T-helper 1 cell (primary cell): ENCODE measurements around the gene USH1C.

Experiments used
- DNase-seq, 5 donors: peaks; one replicate each; pipeline ENCODE4 v3.0.0-alpha.2; 2012 to 2020

The USH1C gene

DNA sequence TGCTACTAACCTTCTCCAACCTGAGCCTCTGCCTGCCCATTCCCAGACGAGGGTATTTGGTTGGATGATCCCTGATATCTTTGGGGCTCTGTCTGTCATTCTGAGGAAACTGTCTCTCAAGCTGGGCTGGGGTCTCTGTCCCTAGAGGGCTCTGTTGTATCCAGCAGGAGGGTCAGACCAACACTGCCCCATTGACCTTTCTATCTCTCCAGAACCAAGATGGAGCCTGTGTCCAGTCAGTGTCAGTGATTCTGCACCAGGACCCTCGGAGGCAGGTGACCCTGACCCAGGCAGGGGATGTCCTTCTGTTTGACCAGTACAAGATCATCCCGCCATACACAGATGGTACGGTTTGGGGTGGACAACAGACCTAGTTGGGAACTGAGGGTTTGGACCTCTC lies 24.7 kb upstream of the USH1C start:
- DNase-seq: no peak

DNA sequence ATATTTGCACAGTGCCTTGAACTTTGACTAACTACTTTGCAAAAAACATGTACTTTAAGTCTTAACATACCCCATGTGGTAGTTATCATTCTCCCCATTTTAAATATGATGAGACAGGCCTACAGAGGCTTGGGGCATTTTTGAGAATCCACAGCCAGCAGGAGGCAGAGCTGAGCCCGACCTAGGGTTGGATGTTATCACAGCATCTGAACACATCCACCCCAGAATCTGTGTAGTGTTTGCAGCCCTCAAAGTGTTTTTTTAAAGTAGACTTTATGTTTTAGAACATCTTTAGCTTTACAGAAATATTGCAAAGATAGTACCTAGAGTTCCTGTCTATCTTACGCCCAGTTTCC lies 20.4 kb upstream of the USH1C start:
- no peak for DNase-seq

DNA sequence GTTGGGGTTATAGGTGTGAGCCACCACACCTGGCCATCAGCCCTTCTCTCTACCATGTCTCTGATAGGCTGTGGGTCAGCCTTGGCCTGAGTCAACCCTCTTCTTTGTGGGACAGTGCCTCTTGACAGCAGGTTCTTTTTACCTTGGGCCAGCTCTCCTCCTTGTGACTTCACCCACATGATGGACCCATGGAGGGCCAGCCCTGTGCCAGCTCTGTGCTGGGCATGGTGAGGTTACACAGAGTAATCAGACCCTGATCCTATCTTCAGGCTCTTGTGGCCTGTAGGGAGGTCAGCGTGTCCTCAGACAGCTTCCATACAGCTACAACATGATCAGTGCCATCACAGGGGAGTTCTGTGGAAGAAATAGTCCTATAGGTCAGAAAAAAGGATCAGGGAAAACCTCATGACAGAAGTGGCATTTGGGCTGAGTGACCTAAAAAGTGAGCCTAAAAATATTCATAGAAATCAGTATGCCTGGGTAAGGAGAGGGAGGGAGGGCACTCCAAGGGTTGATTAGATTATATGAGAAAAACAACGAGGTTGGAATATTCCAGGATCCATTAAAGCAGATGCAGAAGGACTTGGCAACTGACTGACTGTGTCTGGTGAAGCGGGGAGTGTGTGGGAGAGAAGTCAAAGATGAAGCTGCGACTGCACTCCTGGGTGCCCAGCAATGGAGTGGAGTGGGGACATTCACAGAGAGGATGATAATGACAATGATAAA lies 19.9 kb upstream of the USH1C start:
- no peak for DNase-seq

DNA sequence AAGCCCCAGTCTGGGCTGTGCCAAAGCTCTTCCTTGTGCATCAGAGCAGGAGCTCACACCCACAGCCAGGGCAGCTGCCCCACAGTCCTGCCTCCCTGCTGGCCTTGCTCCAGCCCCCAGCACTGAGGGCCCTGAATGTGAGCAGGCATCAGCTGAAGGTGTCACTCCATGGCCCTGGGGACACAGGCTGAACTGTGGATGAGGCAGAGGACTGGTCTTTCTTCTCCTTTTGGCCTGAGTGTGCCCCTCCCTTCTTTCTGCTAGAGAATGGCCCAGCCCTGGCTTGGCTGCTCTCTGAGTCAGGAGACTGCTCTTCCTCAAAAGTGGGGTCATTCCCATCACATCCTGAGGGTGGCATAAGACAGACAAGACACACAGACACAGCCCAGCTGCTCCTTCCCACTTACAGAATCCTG lies 19.0 kb upstream of the USH1C start:
- no peak for DNase-seq

DNA sequence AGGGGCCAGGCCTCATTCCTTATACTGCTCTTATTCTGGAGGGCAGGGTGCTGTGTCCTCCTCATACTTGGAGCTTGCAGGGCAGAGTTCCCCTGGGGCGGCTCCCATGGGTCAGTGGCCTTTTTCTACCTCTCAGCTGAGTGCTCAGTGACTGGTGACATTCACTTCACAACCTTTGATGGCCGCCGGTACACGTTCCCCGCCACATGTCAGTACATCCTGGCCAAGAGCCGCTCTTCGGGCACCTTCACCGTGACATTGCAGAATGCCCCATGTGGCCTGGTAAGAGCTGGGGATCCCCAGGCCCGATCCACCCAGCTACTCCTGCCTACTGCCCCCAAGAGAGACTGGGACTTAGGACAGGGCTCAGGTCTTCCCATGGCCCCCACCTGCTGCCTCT lies 17.3 kb upstream of the USH1C start:
- no peak for DNase-seq

DNA sequence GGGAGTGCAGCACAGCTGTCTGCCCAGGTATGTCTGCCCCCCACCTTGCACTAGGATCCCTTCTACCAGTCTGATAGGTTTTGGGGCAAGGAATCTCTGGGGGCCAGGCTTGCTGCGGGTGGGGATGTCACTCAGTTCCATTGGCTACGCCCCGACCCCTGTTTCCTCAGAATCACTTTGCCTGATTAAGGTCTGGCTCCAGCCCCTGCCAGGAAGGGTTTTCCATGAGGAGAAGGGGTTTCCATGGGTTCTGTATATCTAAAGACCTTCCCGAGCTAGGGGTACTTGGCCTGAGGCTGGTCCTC lies 16.8 kb upstream of the USH1C start:
- no peak for DNase-seq

DNA sequence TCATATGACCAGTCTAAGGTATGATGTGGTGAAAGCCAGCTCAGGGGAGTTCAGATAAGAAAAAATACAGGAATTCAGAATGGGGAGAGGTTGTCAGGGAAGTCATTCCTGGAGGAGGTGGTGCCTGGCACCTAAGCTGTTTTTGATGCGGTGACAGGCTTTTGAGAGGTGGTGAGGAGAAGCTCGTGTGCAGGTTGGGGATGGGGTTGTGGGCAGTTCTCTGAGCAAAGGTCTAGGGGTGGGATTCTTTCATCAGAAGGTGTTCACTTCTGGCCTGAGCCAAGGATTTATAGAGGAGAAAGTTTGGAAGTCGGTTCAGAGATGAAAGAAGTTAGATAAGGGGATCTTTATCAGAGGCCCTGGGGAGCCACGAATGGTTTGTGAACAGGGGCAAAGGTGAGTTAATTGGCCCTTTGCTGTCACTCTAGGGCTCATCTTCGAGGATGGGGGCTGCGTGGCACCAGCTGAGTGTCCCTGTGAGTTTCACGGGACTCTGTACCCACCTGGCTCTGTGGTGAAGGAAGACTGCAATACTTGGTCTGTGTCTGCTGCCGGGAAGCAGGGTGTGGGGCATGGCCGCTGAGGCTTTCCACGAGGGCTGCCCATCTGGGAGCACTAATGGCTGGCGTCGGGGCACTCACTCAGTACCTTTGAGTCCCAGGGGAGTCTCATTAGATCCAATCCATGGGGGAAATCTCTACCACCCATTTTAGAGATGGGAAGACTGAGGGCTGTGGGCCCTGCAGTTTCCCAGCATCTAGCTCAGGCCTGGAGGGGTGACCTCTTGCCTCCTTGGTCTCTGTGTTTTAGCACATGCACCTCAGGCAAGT lies 16.3 kb upstream of the USH1C start:
- no peak for DNase-seq

DNA sequence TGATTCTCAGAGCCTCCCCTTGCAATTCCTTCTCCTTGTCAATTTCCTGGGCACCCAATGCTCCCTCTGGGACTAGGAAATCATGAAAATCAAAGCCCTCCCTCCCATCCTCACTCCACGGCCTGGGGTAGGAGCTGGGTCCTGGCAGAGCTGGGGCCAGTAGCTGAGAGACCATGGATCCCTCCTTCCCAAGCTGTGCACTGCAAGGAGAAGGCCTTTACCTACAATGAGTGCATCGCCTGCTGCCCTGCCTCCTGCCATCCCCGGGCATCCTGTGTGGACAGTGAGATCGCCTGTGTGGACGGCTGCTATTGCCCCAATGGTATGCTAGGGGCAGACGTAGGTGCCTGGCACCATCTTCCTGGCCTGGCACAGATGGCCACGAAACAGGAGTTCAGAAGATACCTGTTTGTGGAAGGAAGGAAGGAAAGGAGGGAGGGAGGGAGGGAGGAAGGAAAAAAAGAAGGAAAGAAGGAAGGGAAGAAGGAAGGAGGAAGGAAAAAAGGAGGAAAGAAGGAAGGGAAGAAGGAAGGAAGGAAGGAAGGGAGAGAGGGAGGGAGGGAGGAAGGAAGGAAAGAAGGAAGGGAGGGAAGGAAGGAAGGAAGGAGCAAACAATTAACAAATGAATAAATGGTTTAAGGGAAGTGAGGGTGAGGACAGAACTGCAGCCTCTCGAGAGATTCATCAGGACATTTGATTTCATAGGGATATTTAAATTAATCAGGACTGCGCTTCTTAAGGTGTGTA lies 15.3 kb upstream of the USH1C start:
- DNase-seq: no peak

DNA sequence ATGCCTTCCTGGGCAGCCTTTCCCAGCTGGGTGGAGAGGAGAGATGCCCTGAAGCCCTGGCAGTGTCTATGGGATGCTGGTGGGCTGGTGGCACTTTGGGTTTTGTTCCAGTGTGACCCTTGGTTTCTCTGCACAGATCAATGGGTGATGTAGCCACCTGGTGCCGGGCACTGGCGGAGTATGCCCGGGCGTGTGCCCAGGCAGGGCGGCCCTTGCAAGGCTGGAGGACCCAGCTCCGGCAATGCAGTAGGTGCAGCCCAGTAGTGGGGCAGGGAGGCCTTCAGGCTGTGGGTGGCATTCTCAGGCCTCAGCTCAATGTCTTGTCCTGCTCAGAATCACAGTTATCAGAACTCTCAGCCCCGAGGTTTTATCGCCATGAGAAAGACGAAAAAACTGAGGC lies 14.7 kb upstream of the USH1C start:
- no peak for DNase-seq

DNA sequence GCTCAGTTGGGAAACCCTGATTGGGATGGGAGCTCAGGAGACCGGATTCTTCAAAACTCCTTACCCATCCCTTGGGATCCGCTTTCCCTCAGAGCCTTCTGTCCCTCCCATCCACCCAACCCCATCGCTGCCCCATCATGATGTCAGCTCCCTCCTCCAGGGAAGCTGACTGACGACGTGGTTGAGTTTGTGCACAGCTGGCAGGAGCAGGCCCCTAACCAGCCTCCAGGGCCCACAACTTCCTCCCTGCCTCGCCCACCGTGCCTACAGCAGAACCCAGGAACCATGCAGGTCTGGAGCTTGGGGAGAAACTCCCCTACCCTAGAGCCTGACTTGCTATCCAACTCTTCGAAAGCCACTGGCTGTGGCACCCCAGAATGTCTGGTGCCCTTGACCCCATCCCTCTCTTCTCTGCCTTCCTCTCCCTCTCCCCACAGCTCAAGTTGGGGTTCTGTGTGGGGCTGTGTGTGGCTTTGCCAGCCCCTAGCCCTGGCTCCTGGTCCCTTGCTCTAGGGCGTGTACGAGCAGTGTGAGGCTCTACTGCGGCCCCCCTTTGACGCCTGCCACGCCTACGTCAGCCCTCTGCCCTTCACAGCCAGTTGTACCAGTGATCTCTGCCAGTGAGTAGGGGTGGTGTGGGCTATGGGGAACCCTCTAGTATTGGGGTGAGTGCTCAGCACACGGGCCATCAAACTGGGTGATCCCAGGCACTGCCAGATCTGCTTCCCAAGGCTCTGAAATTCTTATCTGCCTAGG lies 14.0 kb upstream of the USH1C start:
- DNase-seq: no peak

DNA sequence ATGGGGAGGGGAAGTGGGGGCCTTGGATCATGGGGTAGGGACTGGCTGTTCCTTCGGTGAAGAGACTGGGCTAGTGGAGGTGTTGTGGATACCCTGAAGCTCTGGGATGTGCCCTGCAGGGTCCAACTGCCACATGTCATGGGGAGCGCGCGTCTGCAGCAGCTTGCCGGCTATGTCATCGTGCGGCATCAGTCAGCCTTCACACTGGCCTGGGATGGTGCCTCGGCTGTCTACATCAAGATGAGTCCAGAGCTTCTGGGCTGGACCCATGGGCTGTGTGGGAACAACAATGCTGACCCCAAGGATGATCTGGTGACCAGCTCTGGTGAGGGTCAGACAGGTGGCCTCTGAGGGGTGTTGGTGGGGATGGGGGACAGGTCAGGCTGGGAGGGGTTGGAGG lies 12.8 kb upstream of the USH1C start:
- DNase-seq: no peak

DNA sequence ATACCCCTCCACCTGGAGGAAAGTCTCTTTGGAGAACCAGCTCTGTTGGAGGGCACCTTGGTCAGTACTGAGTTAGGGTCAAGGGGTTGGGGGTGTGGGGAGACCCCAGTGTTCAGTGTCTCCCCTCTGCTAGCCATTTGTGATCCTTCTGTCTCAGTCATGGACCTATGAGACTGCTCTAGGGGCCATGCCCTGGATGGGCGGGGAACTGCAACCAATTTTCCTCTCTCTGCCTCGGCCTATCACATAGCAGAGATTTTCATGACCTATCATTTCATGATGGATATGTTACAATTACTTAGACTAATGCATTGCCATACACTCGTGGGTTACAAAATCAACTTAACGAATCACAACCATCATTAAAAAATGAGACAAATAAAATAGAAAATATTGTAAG lies 10.3 kb upstream of the USH1C start:
- DNase-seq: no peak

DNA sequence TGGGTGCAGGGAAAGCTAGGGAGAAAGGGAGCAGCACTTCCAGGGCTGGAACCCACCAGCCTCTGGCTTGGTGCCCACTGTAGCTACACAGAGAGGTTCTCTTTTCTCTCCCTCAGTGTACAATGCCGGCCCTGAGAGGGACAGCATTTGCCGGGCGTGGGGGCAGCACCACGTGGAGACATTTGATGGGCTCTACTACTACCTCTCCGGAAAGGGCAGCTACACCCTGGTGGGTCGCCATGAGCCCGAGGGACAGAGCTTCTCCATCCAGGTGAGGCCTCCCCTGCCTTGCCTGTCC lies 9.0 kb upstream of the USH1C start:
- DNase-seq: no peak

DNA sequence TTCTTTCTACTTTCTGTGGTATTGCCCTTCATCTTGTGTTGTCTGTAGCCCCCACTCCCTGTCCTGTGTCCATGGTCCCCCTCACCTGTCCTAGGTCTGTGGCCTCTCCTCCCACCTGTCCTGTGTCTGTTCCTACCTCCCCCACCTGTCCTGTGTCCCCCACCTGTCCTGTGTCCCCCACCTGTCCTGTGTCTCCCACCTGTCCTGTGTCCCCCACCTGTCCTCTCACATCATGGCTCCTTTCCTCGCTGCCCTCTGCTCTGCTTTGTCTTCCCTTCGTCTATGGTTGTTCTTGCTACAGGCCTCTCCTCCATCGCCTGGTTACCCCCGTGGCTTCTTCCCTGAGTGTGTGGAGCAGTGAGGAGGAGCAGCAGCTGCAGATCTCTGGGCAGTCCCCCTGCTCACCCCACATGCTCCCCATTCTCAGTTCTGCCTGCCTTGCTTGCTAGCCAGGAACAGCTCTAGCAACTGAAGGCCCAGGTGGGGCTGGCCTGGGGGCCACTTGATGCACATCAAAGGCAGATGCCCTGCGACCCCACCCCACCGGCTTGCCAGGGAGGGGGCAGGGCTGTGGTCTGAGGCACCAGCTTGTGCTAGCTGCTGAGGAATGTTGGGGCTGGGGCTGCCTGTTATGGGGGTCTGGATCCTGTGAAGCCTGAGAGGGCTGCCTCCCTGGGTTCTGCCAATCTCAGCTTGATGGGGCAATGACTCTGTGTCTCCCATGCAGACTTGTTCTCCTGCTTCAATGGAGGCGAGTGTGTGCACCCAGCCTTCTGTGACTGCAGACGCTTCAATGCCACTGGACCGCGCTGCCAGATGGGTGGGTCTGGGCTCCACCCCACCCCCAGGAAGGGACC lies 8.4 kb upstream of the USH1C start:
- DNase-seq: no peak

DNA sequence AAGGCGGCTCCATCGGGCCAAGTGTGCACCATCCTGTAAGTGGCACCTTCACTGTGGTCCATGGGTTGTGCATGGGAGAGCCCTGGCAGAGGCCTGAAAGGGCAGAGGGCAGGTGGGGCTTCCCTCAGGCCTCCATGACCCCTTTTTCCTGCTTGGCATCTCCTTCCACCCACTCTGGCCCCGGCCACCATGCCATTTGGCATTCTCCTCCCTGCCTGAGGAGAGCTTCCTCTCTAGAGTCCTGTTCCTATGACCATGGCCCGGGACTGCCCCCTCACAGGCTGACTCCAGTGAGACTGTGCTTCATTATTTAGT lies 7.8 kb upstream of the USH1C start:
- no peak for DNase-seq

DNA sequence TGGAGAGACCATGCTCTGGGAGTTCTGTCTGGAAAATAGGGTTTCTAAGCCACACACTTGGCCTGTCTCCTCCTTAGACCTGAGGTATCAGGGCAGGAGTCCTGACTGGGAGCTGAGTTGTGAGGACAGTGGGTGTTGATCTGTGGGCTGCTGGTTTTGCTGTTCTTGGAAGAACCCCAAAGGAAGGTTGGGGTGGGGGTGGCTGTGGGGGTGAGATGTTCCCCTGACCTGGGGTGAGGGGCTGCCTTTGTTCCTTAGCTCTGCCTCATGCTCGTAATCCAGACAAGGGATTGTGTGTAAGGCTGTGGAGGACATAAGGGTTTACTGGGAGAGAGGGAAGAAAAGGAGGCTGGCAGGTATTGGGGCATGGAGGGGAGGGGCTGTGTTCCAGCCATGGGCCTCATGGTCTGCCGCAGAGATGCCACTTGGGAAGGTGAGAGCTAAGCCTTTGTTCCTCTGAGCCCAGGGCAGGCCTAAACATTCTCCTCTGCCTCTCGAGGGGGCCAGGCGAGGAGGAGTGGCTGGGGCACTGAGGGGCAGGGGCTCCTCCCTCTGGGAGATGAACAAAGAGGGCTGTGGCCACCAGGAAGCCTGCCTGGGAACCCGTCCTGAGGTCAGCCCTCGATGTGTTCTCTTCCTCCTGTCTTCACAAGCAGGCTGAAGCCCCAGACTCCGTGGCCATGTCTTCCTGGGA lies 7.3 kb upstream of the USH1C start:
- DNase-seq: no peak

DNA sequence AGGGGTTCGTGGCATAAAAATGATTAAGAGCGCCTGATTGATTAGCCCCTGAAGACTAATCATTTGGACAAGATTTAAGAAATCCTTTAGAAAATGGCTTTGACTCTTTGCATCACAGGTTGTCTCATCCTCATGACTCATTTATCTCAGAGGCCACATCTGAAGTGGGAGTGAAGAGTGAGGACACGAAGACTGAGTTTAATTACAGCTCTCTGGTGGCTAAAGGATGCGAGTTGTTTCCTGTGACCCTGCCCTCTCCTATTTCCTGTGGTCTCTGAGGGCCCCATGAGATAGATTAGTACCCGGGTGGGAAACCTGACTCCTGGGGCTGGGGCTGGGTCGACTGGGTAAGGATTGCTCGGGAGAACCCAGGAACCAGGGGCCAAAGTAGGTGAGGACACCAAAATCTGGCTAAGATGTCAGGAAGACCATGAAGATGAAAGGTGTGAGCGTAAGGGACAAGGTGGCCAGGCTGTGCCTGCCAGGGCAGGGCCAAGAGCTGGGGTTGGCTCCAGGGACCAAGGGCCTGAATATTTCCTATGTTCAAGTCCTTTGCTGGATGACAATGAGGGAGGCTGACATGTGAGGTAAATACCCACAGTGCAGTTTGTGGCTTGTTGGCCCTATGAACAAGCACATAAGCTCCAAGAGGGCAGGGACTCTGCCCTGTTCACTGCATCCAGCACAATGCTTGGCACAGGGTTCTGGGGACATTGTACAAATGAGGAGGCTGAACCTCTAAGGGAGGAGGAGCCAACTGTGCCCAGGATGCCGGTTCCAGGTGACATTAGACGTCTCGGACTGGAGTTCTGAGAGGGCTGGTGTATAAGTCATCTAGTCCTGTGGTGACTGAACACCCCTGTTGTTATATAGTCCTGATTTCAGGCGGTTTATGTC lies 6.5 kb upstream of the USH1C start:
- no peak for DNase-seq

DNA sequence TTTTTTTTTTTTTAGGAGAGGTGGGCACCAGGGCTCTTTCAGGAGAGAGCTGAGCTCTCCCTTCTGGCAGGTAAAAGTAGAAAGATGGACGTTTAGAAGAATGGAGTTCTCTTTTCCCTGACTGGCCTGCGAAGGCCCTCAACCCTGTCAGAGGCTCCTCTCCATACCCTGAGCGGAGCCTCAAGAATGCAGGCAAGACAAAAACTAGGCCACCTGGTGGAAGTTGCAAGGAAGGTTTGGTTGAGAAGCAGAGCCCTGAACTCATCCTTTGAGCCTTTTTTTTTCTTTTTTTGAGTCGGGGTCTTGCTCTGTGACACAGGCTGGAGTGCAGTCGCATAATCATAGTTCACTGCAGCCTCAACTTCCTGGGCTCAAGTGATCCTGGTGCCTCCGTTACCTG lies 4.2 kb upstream of the USH1C start:
- DNase-seq: no peak

DNA sequence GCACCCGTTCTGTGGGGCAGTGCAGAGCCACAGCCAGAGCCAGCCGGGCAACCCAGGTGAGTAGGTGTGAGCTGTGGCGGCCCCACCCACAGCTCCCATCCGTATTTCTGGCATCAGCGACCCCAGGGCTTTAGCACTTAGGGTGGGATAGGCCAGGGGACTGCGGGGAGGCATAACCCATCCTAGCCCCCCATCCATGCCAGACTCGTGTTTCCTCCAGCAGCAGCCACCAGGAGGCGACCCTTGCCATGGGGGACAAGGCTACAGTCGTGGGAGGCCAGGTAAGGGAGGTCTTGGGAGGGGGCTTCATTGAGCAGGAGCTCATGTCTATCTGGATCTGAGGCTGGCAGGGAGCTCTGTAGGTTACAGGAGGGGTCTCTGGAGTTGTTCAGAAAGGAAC lies 3.7 kb upstream of the USH1C start:
- DNase-seq: no peak

DNA sequence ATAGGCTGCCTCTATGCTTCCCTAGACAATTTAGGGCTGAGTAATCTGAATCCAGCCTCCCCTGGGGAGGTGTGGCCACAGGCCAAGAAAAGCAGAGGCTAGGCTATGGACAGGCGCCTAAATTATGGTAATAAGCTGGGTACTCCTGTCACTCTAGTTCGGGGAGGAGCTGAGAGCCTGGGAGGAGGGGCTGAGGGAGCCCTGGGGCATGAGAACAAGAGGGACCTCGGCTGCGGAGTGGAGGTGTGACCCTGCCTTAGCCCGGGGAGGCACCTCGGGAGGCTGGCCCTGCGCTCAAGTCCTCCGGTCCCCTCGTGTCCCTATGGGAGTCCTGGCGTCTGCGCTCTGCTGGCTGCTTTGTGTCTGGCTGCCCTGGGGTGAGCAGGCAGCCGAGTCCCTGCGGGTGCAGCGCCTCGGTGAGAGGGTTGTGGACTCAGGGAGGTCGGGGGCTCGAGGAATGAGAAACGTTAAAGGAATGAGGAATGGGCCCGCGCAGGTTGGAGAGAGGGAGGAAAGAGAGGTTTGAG lies 2.9 kb upstream of the USH1C start, which contains the start of gene OTOG:
TSS of gene OTOG (plus strand) at position 209 of the 527 bp plus-strand sequence. CDS start at position 323, 114 bp downstream.
- no peak for DNase-seq

DNA sequence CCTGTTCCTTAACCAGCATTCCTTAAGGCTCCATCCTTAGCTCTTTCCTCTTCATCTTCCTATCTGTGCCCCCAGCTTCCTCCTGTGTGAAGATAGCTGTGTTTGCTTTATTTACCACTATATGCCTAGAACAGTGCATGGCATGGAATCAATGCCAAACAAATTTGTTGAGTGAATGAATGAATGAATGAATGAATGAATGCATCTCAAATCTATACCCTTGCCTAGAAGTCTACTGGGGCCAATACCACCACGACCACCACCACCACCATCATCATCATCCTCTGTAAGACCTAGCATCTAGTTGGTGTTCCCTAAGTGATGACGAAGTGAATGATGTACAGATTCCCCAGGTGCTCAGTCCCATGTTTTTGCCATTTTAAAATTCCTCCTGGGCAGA lies 2.0 kb upstream of the USH1C start:
- DNase-seq: no peak
